Bronchial epithelial cell (primary cell): ENCODE measurements around the gene HBE1. TPM values are rescaled to one million over a fixed set of nuclear protein-coding genes. Genes with fewer than 3 reads are reported as not detected.

ENCODE experiments used
- DNase-seq: peaks from one replicate; pipeline ENCODE4 v3.0.0-alpha.2; 2010; ENCODE audit warnings: low read depth
- FAIRE-seq: peaks from 2 replicates; lab custom pipeline; 2011; peaks lifted over from hg19 to GRCh38; lab: Jason Lieb, UNC
- H3K27me3 ChIP-seq: 2 replicates; pipeline ENCODE4 v1.5.1; 2011; ENCODE audit warnings: low read length; ENCODE audit not compliant: control insufficient read depth, insufficient read depth
- H3K36me3 ChIP-seq: 2 replicates; pipeline ENCODE4 v1.5.1; 2011; ENCODE audit warnings: low read length; ENCODE audit not compliant: control insufficient read depth, insufficient read depth
- H3K4me3 ChIP-seq: 2 replicates; pipeline ENCODE4 v1.5.1; 2011; ENCODE audit warnings: mild to moderate bottlenecking, low read depth, low read length, control low read depth
- CTCF ChIP-seq: IDR thresholded peaks from 2 replicates; pipeline ENCODE4 v1.5.1; 2011; ENCODE audit warnings: mild to moderate bottlenecking, moderate library complexity, low read length, control low read depth, inconsistent platforms; ENCODE audit not compliant: insufficient read depth, severe bottlenecking
- total RNA-seq: library from RNA; depleted of rRNA; stranded (reverse); fragments of >200 nt; gene quantifications from 2 replicates; pipeline ENCODE4 v1.2.1, GENCODE V29; 2014

The HBE1 gene
- total RNA-seq, 1 donor from 2014 or later = not detected

- no peak for FAIRE-seq
- no peaks in the 10 kb centered on the region for H3K27me3 ChIP-seq
Observed at GRCh38 chr11:5283882-5284281, 14.1 kb upstream of the HBE1 start.

GRCh38 chr11:5283086-5283485 is 13.3 kb upstream of the HBE1 start:
- H3K27me3 ChIP-seq = no peaks in the 10 kb centered on the region
- FAIRE-seq = no peak
- H3K4me3 ChIP-seq = no peak overlapping the region
- TF ChIP-seq CTCF = no peak
- H3K36me3 ChIP-seq = no peaks in the 10 kb centered on the region
- DNase-seq = no peak

More at GRCh38 chr11:5283882-5284281, 14.1 kb upstream of the HBE1 start:
- Histone ChIP-seq H3K36me3 (no peaks in the 10 kb centered on the region), H3K4me3 (no peak overlapping the region)
- no peak for DNase-seq
- TF ChIP-seq CTCF = no peak

GRCh38 chr11:5282628-5283027 is 12.9 kb upstream of the HBE1 start:
- H3K4me3 ChIP-seq = no peak overlapping the region
- TF ChIP-seq CTCF = no peak
- H3K36me3 ChIP-seq = no peaks in the 10 kb centered on the region
- no peak for FAIRE-seq
- no peaks in the 10 kb centered on the region for H3K27me3 ChIP-seq
- DNase-seq = no peak

- TF ChIP-seq CTCF = no peak
- Histone ChIP-seq H3K27me3 (no peaks in the 10 kb centered on the region), H3K4me3 (no peak overlapping the region), H3K36me3 (no peaks in the 10 kb centered on the region)
- DNase-seq (no peak), FAIRE-seq (no peak)
Observed at GRCh38 chr11:5281596-5281995, 11.9 kb upstream of the HBE1 start.

GRCh38 chr11:5280582-5281102 is 10.9 kb upstream of the HBE1 start:
- TF ChIP-seq CTCF = no peak
- DNase-seq (peak; percentile 99), FAIRE-seq (no peak)
- no peaks in the 10 kb centered on the region for H3K36me3 ChIP-seq
- H3K4me3 ChIP-seq = no peak overlapping the region
- H3K27me3 ChIP-seq = no peaks in the 10 kb centered on the region

GRCh38 chr11:5279471-5280090 is 9.8 kb upstream of the HBE1 start:
- no peak for DNase-seq
- Histone ChIP-seq H3K36me3 (no peaks in the 10 kb centered on the region), H3K27me3 (no peaks in the 10 kb centered on the region), H3K4me3 (no peak overlapping the region)
- FAIRE-seq = no peak
- no peak for TF ChIP-seq CTCF
